Activated naive CD4-positive, alpha-beta T cell treated with anti-CD3 and anti-CD28 coated beads for 36 hours (primary cell): ENCODE data around the gene DLGAP4. TPM values are rescaled to one million over a fixed set of nuclear protein-coding genes. Genes with fewer than 3 reads are reported as not detected.

Experiments
- CTCF ChIA-PET: fragments of 350-600 bp; sonication (Branson Sonifier 250); formaldehyde crosslinking; loops from one replicate; lab custom pipeline; 2021; ENCODE audit warnings: antibody characterized with exemption; lab: Charles Lee
- DNase-seq: peaks from one replicate; pipeline ENCODE4 v3.0.0-alpha.2; 2020
- H3K27ac Mint-ChIP-seq: one replicate; pipeline ENCODE4 v1.8.0; 2021; ENCODE audit warnings: mild to moderate bottlenecking, mixed read lengths
- H3K27me3 Mint-ChIP-seq: one replicate; pipeline ENCODE4 v1.8.0; 2021; ENCODE audit warnings: low read depth, mixed read lengths
- H3K36me3 Mint-ChIP-seq: one replicate; pipeline ENCODE4 v1.8.0; 2021; ENCODE audit warnings: low read depth, mixed read lengths
- H3K4me1 Mint-ChIP-seq: one replicate; pipeline ENCODE4 v1.8.0; 2021; ENCODE audit warnings: low read depth, mixed read lengths
- H3K4me3 Mint-ChIP-seq: one replicate; pipeline ENCODE4 v1.8.0; 2021; ENCODE audit warnings: mild to moderate bottlenecking, moderate library complexity, mixed read lengths
- H3K9me3 Mint-ChIP-seq: one replicate; pipeline ENCODE4 v1.8.0; 2021; ENCODE audit warnings: mixed read lengths
- intact Hi-C: fragments of 100-400 bp; cut with micrococcal nuclease; formaldehyde crosslinking; loops from one replicate; pipeline ENCODE4 v1.15.1; 2023
- total RNA-seq, 2 experiments: library from RNA; stranded (reverse); gene quantifications; one replicate each; pipeline ENCODE4 v1.2.3, GENCODE V29; 2021

Gene DLGAP4
- total RNA-seq, 2 experiments from 2014 or later: 9.2 to 13.7 TPM

DNA sequence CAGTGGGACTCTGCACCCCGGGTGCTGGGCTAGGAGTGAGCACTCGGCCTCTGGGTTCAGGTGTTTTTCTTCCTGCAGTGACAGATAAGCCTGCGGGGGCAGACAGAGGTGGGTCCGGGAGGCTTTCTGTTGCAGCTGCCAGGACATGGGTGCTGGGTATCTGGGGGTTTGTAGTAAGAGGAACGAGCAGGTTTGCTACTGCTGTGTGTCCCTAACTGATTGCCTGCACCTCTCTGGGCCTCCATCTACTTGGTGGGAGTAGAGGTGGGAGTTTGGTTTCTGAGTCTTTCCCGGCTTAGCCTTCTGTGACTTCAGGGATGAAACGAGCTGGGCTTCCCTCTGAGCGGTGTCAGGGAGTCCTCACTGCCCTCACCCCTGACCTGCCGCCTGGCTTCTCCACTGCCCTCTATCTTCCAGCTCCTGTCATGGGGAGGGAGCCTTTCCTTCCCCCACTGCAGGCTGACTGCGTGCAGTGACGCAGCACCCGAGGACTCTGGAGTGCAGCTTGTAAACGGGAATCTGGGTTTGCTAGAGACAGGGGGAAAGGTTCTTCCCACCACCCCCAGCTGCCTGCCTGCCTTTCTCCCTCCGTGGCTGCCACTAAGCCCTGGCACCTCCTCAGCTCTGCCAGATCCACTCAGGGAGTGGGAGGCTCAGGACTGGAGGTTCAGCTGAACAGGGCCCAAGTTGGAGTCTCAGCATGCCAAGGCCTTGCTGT lies 6.7 kb downstream of the DLGAP4 start:
- Mint-ChIP-seq H3K36me3 (no peaks in the 10 kb centered on the region), H3K4me1 (no peaks in the 10 kb centered on the region), H3K9me3 (no peaks in the 10 kb centered on the region), H3K4me3 (no peak overlapping the region), H3K27ac (no peak overlapping the region), H3K27me3 (peaks cover 28% of the 10 kb centered on the region)
- CTCF ChIA-PET: interaction anchor here (0.6 kb wide), 2 partner anchors 28 to 711 kb away, joined by 3 read pairs; no protein-coding TSS in a partner anchor
- intact Hi-C loops: no loop called here
- DNase-seq: no peak

DNA sequence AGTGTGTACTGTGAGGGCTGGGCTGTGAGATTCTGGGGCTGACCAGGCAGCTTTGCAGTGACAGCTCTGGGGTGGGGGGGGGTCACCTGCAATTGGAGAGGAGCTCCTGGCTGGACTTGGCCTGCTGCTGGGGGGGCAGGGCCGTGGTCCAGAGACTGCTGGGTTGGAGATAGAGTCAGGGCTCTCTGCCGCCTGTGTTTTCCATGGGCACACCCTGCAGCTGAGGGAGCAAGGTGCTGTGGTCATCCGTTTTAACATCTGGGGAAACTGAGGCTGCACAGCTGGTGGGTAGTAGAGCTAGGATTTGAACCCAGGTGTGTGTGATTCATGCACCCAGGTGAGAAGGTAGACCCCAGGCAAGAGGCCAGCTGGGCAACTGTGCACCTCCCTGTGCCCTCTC lies 7.3 kb downstream of the DLGAP4 start:
- H3K9me3 Mint-ChIP-seq: no peaks in the 10 kb centered on the region
- no peak for DNase-seq
- no peaks in the 10 kb centered on the region for H3K4me1 Mint-ChIP-seq
- no peak overlapping the region for H3K27ac Mint-ChIP-seq
- no peak overlapping the region for H3K4me3 Mint-ChIP-seq
- peaks cover 22% of the 10 kb centered on the region for H3K27me3 Mint-ChIP-seq
- no peaks in the 10 kb centered on the region for H3K36me3 Mint-ChIP-seq
- CTCF ChIA-PET: interaction anchor here (0.6 kb wide), 1 partner anchor 29 kb away, joined by 3 read pairs; no protein-coding TSS in a partner anchor
- intact Hi-C loops: no loop called here

DNA sequence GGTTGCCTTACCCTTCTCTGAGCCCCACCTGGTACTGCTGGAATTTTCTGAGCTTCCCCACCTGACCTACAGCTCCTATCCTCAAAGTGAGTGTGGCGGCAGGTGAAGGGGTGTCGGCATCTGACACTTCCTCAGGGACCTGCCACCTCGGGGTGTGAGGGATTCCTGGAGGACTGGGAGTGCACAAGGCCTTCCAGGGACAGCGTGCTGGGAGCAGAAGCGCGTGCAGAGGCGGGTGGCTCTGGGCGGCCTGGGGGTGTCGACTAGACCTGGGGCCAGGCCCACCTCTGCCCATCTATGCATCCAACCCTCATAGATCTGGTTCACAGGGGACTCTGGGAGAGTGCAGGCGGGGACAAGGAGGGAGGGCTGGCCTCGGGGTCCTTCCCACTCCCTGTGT lies 7.8 kb downstream of the DLGAP4 start:
- no peaks in the 10 kb centered on the region for H3K4me1 Mint-ChIP-seq
- no peak overlapping the region for H3K27ac Mint-ChIP-seq
- no peaks in the 10 kb centered on the region for H3K36me3 Mint-ChIP-seq
- intact Hi-C loops: no loop called here
- no peak overlapping the region for H3K4me3 Mint-ChIP-seq
- no peak for DNase-seq
- H3K9me3 Mint-ChIP-seq: no peaks in the 10 kb centered on the region
- peaks cover 20% of the 10 kb centered on the region for H3K27me3 Mint-ChIP-seq
- CTCF ChIA-PET: no interaction called here

DNA sequence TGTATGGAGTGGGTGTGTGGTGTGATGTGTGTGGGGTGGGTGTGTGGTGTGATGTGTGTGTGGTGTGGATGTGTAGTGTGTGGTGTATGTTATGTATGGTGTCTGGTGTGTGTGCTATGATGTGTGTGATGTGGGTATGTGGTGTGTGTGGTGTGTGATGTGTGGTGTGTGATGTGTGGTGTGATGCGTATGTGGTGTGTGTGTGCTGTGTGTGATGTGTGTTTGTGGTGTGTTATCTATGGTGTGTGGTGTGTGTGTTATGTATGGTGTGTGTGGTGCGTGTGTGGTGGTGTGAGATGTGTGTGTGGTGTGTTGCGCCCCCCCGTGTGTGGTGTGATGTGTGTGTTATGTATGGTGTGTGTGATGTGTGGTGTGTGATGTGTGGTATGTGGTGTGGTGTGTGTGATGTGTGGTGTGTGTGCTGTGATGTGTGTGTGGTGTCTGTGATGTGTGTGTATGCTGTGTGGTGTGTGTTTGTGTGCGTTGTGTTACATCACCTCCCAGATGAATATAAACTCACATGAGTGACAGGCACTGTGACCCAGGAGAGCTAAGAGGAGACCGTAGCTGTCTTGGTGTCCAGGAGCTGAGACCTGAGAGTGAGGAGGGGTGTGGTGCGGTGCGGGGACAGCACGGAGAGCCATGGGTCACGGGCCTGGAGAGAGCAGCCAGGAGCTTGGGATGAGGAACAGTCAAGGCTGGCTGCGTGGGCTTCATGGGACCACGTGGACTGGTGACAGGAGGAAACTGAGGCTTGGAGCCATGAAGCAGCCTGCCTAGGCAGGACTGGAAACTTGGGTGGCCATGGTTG lies 8.8 kb downstream of the DLGAP4 start:
- H3K27me3 Mint-ChIP-seq: peaks cover 11% of the 10 kb centered on the region
- no peak for DNase-seq
- H3K27ac Mint-ChIP-seq: no peak overlapping the region
- intact Hi-C loops: no loop called here
- H3K4me3 Mint-ChIP-seq: no peak overlapping the region
- H3K9me3 Mint-ChIP-seq: no peaks in the 10 kb centered on the region
- H3K36me3 Mint-ChIP-seq: no peaks in the 10 kb centered on the region
- CTCF ChIA-PET: no interaction called here
- H3K4me1 Mint-ChIP-seq: no peaks in the 10 kb centered on the region

DNA sequence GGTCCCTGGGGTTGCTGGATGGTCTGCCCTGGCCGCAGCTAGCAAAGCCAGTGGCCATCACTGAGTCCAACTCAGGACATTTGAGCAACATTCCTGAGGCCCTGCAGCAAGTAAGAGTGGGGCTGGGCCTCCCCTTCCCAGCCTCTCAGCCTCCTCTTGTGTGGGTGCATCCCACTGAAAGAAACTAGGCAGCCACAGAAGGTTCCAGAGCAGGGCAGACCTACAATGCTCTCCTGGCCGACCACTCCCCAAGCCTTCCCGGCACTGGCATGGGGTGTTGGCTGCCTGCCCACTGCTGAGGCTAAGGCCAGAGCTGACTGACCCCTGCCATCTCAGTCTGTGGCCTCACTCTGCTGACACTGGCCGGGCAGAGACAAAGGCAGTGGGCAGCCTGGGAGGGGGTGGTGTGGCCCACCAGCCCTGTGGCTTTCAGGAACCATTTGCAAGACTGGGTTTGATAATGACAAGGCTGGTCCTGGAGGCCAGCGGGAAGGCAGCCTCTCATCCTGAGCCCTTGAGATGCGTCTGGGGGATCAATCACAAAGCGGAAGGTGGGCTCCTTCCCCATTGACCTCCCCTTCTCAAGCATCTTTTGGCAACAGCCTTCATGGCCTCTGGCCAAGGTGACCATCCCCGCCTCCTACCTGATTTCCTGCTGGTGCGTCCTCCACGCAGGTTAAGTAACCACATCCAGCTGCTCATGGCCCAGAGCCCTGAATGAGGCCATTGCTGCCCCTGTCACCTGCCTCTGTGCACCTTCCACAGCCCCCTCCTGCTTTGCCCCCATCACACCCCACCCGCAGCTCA lies 9.6 kb downstream of the DLGAP4 start:
- intact Hi-C loops: no loop called here
- Mint-ChIP-seq H3K4me1 (no peaks in the 10 kb centered on the region), H3K27ac (no peak overlapping the region), H3K36me3 (no peaks in the 10 kb centered on the region), H3K4me3 (no peak overlapping the region), H3K9me3 (no peaks in the 10 kb centered on the region), H3K27me3 (peaks cover 6% of the 10 kb centered on the region)
- CTCF ChIA-PET: no interaction called here
- no peak for DNase-seq

DNA sequence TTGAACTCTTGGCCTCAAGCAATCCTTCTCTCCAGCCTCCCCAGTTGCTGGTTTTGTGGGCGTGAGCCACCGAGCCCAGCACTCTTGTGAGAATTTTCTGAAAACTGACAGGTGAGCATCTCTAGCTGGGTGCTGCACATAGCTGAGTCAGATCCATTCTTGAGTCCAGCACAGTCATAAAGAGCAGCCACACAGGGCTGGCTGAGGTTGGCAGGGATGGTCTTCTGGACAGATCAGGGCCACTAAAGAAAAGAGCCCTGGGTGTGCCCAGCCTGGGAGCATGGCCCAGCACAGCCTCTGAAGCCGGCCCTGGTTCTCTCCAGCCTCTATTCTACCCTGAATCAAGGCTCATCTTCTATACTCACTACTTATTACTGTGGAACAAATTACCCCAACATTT lies 11.5 kb downstream of the DLGAP4 start:
- H3K4me1 Mint-ChIP-seq: no peaks in the 10 kb centered on the region
- H3K36me3 Mint-ChIP-seq: no peaks in the 10 kb centered on the region
- H3K4me3 Mint-ChIP-seq: no peak overlapping the region
- no peak overlapping the region for H3K27ac Mint-ChIP-seq
- intact Hi-C loops: no loop called here
- H3K9me3 Mint-ChIP-seq: no peaks in the 10 kb centered on the region
- peaks cover 5% of the 10 kb centered on the region for H3K27me3 Mint-ChIP-seq
- DNase-seq: no peak
- CTCF ChIA-PET: interaction anchor here (0.6 to 0.7 kb wide), 2 partner anchors 54 to 486 kb away, joined by 4 to 5 read pairs; no protein-coding TSS in a partner anchor

DNA sequence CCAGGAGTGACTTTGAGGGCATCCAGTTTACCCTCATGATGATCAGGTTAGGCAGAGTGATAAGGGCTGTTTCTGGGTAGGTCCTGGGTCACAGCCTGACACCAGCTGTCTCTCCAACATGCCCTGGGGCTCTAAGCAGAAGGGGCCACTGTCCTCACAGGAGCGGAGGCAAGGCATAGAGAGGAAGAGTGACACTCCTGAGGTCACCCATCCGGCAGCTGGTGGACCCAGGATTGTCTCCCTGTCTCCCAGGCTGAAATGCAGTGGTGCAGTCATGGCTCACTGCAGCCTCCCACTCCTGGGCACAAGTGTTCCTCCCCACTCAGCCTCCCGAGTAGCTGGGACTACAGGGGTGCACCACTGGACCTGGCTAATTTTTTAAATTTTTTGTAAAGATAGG lies 12.0 kb downstream of the DLGAP4 start:
- no peaks in the 10 kb centered on the region for H3K9me3 Mint-ChIP-seq

DNA sequence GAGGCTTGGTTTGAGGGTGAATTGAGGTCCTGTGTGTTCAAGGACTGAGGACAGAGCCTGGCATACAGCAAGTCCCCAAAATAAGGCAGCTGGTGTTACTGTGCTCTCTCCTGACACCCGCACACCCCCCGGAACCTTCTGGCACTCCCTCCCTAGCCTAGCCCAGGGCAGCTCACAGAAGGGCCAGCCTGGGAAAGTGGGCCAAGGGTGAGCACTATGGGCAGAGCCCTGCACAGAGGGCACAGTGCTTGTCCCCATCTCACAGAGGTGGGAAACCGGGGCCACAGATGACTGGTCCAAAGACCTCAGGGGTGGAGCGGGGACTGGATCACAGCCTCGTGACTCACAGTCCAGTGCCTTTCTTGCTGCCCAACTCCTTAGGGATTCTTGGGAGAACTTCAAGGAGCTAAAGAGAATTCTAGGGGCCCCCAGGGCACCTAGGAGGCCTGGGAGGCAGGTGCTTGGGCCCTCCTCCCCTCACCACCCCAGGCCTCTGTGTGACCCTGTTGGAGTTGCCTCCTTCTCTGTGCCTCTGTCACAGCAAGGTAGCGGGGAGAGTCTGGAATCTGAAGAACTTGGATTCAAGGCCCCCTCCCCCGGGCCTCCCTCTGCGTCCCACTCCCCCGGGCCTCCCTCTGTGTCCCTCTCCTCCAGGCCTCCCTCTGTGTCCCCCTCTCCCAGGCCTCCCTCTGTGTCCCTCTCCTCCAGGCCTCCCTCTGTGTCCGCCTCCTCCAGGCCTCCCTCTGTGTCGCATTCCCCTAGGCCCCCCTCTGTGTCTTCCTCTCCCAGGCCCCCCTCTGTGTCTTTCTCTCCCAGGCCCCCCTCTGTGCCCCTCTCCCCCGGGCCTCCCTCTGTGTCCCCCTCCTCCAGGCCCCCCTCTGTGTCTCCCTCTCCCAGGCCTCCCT lies 13.5 kb downstream of the DLGAP4 start:
- intact Hi-C loops: no loop called here
- Mint-ChIP-seq H3K4me3 (no peak overlapping the region), H3K9me3 (no peaks in the 10 kb centered on the region), H3K36me3 (no peaks in the 10 kb centered on the region), H3K4me1 (no peaks in the 10 kb centered on the region), H3K27me3 (peaks cover 4% of the 10 kb centered on the region), H3K27ac (no peak overlapping the region)
- DNase-seq: no peak
- CTCF ChIA-PET: no interaction called here

More for the DNA sequence above, 12.0 kb downstream of the DLGAP4 start:
- Mint-ChIP-seq H3K4me3 (no peak overlapping the region), H3K27ac (no peak overlapping the region), H3K27me3 (peaks cover 4% of the 10 kb centered on the region), H3K36me3 (no peaks in the 10 kb centered on the region), H3K4me1 (no peaks in the 10 kb centered on the region)
- CTCF ChIA-PET: interaction anchor here (0.6 kb wide), 1 partner anchor 55 kb away, joined by 5 read pairs; no protein-coding TSS in a partner anchor
- intact Hi-C loops: no loop called here
- no peak for DNase-seq

DNA sequence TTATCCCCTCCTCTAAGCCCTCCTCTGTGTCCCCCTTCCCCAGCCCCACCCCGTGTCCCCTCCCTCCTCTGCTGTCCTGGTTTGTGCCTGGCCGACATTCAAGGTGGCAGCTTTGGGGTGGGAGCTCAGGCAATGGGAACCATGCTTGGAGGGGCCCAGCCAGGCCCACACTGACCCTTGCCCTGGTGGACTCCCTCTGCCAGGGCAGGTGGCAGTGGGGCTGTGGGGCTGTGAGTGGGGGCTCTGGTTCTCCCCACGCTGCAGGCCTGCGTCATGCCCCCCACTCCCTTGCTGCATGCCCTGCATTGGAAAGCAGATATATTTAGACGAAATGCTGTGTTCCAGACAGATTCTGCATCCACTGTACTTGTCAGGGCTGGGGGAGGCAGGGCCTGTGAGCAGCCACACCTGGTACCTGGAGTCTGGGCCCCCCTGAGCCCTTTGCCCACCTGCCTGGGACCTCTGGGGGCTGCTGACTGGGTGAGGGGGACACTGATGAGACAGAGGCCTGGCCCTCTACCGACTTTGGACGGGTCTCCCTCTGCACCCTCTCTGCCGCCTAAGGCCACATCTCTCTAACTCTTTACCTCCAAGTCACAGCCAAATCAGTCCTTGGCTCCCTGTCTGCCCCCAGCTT lies 14.2 kb downstream of the DLGAP4 start:
- Mint-ChIP-seq H3K9me3 (peaks cover 5% of the 10 kb centered on the region), H3K27ac (no peak overlapping the region), H3K36me3 (no peaks in the 10 kb centered on the region), H3K4me1 (no peaks in the 10 kb centered on the region), H3K4me3 (no peak overlapping the region), H3K27me3 (peaks cover 4% of the 10 kb centered on the region)
- intact Hi-C loops: no loop called here
- CTCF ChIA-PET: no interaction called here
- no peak for DNase-seq

DNA sequence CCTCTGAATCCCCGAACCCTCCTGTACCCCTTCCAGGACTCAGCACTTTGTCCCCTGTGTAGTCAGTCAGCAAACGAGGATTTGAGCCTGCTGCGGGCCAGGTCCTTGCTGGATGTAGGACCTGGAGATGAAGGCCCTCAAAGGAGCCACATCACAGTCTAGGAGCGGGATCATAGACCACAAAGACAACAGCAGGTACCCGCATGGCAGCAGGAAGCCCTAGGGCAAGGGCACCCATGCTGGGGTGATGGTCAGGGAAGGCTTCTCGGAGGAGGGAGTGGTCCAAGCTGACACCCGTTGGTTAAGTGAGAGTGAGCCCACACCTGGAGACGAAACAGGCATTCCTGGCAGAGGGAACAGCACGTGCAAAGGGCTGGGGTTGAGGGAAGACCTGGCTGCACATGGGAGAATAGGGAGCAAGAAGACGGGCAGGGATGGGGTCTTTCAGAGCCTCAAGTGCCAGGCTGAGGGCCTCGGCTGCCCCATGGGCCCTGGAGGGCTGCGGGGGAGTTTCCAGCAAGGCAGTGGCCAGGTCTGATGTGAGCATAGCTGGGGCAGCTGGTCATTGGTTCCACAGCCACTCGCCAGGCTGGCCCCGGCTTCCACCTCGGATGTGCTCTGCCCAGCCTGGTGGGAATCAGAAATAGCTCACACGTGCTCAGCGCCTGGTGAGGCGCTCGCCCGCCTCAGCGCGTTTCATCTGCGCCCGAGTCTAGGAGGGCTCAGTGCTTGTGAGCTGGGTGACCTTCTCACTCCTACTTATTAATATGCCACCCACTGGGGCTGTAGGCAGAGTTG lies 15.0 kb downstream of the DLGAP4 start:
- no peak for DNase-seq
- CTCF ChIA-PET: no interaction called here
- H3K36me3 Mint-ChIP-seq: peaks cover under 1% of the 10 kb centered on the region
- peaks cover 4% of the 10 kb centered on the region for H3K27me3 Mint-ChIP-seq
- no peak overlapping the region for H3K4me3 Mint-ChIP-seq
- H3K27ac Mint-ChIP-seq: no peak overlapping the region
- peaks cover 7% of the 10 kb centered on the region for H3K9me3 Mint-ChIP-seq
- H3K4me1 Mint-ChIP-seq: no peaks in the 10 kb centered on the region
- intact Hi-C loops: no loop called here

DNA sequence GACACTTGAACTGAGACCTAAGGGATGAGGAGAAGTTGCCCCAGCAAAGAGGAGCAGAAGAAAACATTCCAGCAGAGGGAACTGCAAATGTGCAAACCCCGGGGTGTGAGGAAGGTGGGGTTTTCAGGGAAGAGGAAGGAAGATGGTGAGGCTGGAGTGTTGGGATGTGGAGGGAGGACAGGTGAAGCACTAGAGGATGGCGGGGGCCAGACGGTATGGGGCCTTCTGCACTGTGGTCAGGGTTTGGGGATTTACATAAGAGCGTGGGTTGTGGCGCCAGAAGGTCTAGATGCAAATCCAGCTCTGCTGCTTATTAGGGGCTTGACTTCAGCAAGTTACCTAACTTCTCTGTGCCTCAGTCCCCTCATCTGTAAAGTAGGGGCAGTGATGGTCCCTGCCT lies 16.0 kb downstream of the DLGAP4 start:
- no peak for DNase-seq
- H3K36me3 Mint-ChIP-seq: peaks cover 2% of the 10 kb centered on the region
- intact Hi-C loops: no loop called here
- no peak overlapping the region for H3K4me3 Mint-ChIP-seq
- H3K9me3 Mint-ChIP-seq: peaks cover 10% of the 10 kb centered on the region
- no peaks in the 10 kb centered on the region for H3K4me1 Mint-ChIP-seq
- no peak overlapping the region for H3K27ac Mint-ChIP-seq
- CTCF ChIA-PET: no interaction called here
- peaks cover 6% of the 10 kb centered on the region for H3K27me3 Mint-ChIP-seq
